Peyer's patch (tissue), 4 donors: ENCODE data around the gene NACC2. TPM values are rescaled to one million over a fixed set of nuclear protein-coding genes. Genes with fewer than 3 reads are reported as not detected.
"Not testable (repeated sequence)": the region's sequence is repeated elsewhere in the genome, so short reads cannot be mapped to it uniquely, and the experiment has no call there.

ENCODE experiments used
- DNase-seq, 3 donors: peaks; one replicate each; pipeline ENCODE4 v3.0.0-alpha.2; 2017 to 2019
- H3K27ac ChIP-seq, 4 donors: fragments of 200-600 bp; sonication (generic); one replicate each; pipeline ENCODE4 v1.5.1; 2016 to 2019
- H3K27me3 ChIP-seq, 2 donors: fragments of 200-600 bp; sonication (generic); one replicate each; pipeline ENCODE4 v1.5.1; 2019
- H3K36me3 ChIP-seq, 3 donors: fragments of 200-600 bp; sonication (generic); one replicate each; pipeline ENCODE4 v1.5.1; 2016 to 2019
- H3K4me1 ChIP-seq, 4 donors: fragments of 200-600 bp; sonication (generic); one replicate each; pipeline ENCODE4 v1.5.1; 2016 to 2019
- H3K4me3 ChIP-seq, 4 donors: fragments of 200-600 bp; sonication (generic); 1 replicate in 3 of 4; 2 replicates in 1 of 4; pipeline ENCODE4 v1.5.1; 2016 to 2019; ENCODE audit warnings: mild to moderate bottlenecking in 1 of 4
- H3K9me3 ChIP-seq, 4 donors: fragments of 200-600 bp; sonication (generic); one replicate each; pipeline ENCODE4 v1.5.1; 2016 to 2019; ENCODE audit warnings: mild to moderate bottlenecking in 1 of 4
- POLR2A ChIP-seq, 2 donors: fragments of 450-650 bp; IDR thresholded peaks; one replicate each; pipeline ENCODE4 v1.5.1; 2017; ENCODE audit warnings: antibody characterized with exemption in 2 of 2, mild to moderate bottlenecking in 2 of 2, moderate library complexity in 2 of 2
- total RNA-seq, 4 donors: library from RNA; depleted of rRNA; stranded (reverse); fragments of >200 nt; gene quantifications; one replicate each; pipeline ENCODE4 v1.1.0, GENCODE V29; 2016
- TF ChIP-seq, protein P1 (sequence below), 6 experiments: fragments of 450-650 bp in 4 of 6; fragments of 200-600 bp in 2 of 6; sonication (generic) in 1 of 6; IDR thresholded peaks; one replicate each; pipeline ENCODE4 v1.5.1; 2017 to 2019; ENCODE audit warnings: antibody characterized with exemption in 6 of 6, mild to moderate bottlenecking in 3 of 6, moderate library complexity in 1 of 6

NACC2 gene
- total RNA-seq, 4 donors from 2014 or later: 8.3 to 24.3 (median 23.1) TPM

DNA sequence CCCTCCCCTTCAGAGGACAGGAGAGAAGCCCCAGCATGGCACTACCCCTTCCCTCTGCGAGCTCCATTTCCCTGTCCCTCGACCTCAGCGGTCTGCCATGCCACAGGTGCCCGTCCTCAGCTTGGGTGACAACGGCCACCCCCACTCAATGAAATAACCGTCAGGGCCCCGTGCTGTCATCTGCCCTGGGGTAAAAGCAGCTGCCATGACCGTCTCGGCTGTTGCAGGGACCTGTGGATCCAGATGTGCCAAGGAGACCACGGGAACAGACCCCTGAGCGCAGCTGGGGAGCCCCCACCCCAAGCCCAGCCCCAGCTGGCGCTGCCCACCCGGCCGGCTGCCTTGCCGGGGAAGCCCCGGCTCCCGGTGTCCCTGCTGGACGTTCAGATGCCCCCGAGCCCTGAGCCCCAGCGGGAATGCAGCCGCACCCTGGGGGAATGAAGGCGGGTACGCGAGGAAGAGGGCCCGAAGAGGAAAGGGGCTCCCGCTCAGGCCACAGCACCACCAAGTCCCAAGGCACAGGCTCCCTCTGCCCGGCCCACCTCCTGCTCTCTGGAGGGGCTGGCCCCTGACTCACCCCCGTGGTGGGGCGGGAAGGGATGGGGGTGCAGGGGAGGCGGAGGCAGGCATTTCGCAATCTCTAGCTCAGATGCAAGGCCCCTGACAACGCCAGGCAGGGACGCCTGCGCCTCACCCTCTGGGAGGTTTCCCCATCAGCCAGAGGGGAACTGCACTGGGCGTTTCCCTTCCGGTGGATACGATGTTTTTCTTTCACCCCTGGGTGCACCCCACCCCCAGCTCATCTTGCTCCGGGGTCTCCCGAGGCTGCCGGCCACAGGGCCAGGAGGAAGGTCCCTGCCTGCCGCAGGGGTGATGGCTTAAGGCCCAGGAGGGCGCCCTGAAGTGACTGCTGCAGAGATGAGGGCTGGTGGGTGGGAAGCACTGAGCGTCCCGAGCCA is 49.2 kb downstream of the NACC2 start:
- H3K4me1 ChIP-seq: peaks cover 0 to 7% (median 1%) of the 10 kb centered on the region in 4 donors
- H3K27ac ChIP-seq: no peak overlapping the region
- H3K36me3 ChIP-seq: peaks cover 0 to 49% (median 0%) of the 10 kb centered on the region in 3 donors
- peak in 1 of 3 donors; percentile 47 for DNase-seq
- H3K4me3 ChIP-seq: no peak overlapping the region
- no peaks in the 10 kb centered on the region for H3K9me3 ChIP-seq
- H3K27me3 ChIP-seq: no peaks in the 10 kb centered on the region
- TF ChIP-seq, protein P1, sequence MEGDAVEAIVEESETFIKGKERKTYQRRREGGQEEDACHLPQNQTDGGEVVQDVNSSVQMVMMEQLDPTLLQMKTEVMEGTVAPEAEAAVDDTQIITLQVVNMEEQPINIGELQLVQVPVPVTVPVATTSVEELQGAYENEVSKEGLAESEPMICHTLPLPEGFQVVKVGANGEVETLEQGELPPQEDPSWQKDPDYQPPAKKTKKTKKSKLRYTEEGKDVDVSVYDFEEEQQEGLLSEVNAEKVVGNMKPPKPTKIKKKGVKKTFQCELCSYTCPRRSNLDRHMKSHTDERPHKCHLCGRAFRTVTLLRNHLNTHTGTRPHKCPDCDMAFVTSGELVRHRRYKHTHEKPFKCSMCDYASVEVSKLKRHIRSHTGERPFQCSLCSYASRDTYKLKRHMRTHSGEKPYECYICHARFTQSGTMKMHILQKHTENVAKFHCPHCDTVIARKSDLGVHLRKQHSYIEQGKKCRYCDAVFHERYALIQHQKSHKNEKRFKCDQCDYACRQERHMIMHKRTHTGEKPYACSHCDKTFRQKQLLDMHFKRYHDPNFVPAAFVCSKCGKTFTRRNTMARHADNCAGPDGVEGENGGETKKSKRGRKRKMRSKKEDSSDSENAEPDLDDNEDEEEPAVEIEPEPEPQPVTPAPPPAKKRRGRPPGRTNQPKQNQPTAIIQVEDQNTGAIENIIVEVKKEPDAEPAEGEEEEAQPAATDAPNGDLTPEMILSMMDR (IDR thresholded peaks at IDR 0.05): no peak
- no peak for TF ChIP-seq POLR2A (IDR thresholded peaks at IDR 0.05)

DNA sequence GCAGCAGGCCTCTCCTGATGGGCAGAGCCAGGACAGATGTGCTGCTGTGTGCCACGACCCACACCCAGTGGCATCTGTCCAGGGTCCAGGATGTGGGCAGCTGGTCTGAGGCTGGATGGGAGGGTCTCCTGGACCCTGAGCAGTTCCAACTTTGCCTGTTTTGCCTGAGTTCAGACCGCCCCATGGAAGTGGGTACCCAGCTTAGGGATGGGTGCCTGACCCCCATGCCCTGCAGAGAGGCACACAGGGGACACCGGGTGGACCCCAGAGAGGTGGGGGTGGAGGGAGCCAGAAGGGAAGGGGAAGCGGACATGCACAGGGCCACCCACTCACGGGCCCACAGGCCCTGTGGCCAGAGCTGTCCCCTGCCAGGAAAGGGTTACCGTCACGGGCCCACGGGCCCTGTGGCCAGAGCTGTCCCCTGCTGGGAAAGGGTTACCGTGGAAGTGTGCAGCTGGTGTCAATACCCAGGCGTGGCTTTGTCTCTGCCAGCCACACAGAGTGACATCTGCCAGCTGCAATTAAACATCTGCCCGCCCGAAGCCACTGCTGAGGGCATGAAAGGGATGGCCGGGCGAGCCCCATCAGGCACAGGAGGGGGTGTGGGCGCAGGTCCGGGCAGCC is 50.0 kb downstream of the NACC2 start:
- TF ChIP-seq POLR2A (IDR thresholded peaks at IDR 0.05): no peak
- TF ChIP-seq, protein P1 (IDR thresholded peaks at IDR 0.05): no peak

DNA sequence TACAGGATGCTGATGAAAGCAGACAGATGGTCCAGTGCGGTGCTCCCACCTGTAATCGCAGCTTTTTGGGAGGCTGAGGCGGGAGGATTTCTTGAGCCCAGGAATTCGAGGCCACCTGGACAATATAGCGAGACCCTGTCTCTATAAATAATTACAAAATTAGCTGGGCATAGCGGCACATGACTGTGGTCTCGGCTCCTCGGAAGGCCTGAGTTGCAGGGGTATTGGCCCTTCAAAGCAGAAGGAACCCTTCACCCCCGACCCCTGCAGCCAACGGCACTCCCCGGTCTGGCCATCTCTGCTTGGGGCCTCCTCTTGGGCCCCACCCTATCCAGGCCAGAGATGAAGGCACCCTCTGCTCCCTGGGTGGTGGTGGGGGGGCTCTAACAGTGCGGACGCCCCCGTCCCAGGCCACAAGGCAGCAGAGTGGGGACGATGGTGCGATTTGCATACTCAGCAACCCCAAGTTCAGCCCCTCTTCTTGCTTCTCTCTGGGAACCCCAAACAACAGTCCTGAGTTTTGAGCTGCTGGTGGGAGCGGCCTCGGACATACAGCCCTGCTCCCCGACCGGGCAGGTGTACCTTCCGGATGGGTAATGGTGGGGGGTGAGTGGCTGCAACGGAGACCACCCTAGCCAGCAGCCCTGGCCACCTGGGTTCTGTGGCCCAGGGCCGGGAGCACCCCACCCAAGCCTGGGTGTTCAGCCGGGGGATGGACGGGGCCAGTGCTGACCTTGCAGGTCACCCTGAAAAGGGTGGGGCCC is 50.7 kb downstream of the NACC2 start:
- DNase-seq: no peak
- Histone ChIP-seq H3K4me3 (no peak overlapping the region), H3K4me1 (no peaks in the 10 kb centered on the region), H3K9me3 (no peaks in the 10 kb centered on the region), H3K27ac (no peak overlapping the region), H3K27me3 (no peaks in the 10 kb centered on the region), H3K36me3 (peaks cover 0 to 41% (median 0%) of the 10 kb centered on the region in 3 donors)
- no peak for TF ChIP-seq POLR2A (IDR thresholded peaks at IDR 0.05)
- TF ChIP-seq, protein P1 (IDR thresholded peaks at IDR 0.05): no peak

More for the DNA sequence above, 50.0 kb downstream of the NACC2 start:
- peaks cover 0 to 48% (median 0%) of the 10 kb centered on the region in 3 donors for H3K36me3 ChIP-seq
- H3K27ac ChIP-seq: no peak overlapping the region
- no peaks in the 10 kb centered on the region for H3K9me3 ChIP-seq
- H3K4me3 ChIP-seq: no peak overlapping the region
- no peaks in the 10 kb centered on the region for H3K27me3 ChIP-seq
- H3K4me1 ChIP-seq: no peaks in the 10 kb centered on the region
- DNase-seq: peak in 1 of 3 donors; percentile 45

DNA sequence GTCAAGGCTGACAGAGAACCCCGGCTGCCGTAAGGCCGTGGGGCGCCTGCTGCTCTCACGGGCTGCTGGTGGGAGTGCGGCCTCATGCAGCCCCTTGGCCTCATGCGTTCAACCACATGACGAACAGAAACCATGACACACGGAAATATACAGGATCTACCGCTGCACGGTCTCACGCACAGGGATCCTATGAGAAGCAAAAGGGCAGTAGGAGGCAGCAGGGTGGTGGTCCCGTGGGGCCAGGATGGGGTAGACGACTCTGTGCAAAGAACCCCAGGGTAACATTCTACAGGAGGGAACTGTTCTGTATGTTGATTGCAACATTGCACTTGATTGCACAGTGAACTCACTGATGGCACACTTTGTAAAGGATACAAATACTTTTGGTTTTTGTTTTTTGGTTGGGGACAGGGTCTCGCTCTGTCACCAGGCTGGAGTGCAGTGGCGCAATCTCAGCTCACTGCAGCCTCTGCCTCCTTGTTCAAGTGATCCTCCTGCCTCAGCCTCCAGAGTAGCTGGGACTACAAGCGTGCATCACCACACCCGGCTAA is 51.6 kb downstream of the NACC2 start:
- Histone ChIP-seq H3K4me3 (no peak overlapping the region), H3K9me3 (no peaks in the 10 kb centered on the region), H3K36me3 (peaks cover 0 to 32% (median 0%) of the 10 kb centered on the region in 3 donors), H3K4me1 (no peaks in the 10 kb centered on the region), H3K27ac (no peak overlapping the region), H3K27me3 (no peaks in the 10 kb centered on the region)
- no peak for TF ChIP-seq POLR2A (IDR thresholded peaks at IDR 0.05)
- TF ChIP-seq, protein P1 (IDR thresholded peaks at IDR 0.05): no peak
- no peak for DNase-seq

DNA sequence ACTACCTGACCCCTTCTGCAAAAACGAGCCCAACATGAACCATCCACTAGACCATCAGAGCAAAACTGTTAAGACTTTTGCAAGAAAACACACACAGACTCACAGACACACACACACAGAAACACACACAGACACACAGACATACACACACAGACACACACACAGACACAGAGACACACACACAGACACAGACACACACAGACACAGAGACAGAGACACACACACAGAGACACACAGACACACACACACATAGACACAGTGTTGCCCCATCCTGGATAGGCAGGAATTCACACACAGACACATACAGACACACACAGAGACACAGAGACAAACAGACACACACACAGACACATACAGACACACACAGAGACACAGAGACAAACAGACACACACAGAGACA is 52.5 kb downstream of the NACC2 start:
- Histone ChIP-seq H3K27me3 (no peaks in the 10 kb centered on the region), H3K27ac (no peak overlapping the region), H3K4me3 (no peak overlapping the region), H3K36me3 (peaks cover 0 to 27% (median 0%) of the 10 kb centered on the region in 3 donors), H3K9me3 (no peaks in the 10 kb centered on the region), H3K4me1 (no peaks in the 10 kb centered on the region)
- TF ChIP-seq POLR2A (IDR thresholded peaks at IDR 0.05): no peak
- TF ChIP-seq, protein P1 (IDR thresholded peaks at IDR 0.05): no peak
- DNase-seq: no peak

DNA sequence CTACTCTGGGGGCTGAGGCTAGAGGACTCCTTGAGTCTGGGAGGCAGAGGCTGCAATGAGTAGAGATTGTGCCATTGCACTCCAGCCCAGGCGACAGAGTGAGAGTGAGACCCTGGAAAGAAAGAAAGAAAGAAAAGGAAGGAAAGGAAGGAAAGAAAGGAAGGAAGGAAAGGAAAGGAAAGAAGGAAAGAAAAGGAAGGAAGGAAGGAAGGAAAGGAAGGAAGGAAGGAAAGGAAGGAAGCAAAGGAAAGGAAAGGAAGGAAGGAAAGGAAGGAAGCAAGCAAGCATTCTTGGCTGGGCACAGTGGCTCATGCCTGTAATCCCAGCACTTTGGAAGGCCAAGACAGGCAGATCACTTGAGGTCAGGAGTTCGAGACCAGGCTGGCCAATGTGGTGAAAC is 54.2 kb downstream of the NACC2 start:
- H3K9me3 ChIP-seq, H3K27me3 ChIP-seq, H3K4me1 ChIP-seq, H3K4me3 ChIP-seq, DNase-seq, H3K27ac ChIP-seq: not testable (repeated sequence)
- peaks cover 0 to 14% (median 0%) of the 10 kb centered on the region in 3 donors for H3K36me3 ChIP-seq
